Stimulated activated CD8-positive, alpha-beta memory T cell treated with anti-CD3 and anti-CD28 coated beads, Interleukin-4, amount 100 ng/mL, for 24 hours (primary cell): Measurements from ENCODE around the gene PCDHA4.
"Not testable (repeated sequence)": the region's sequence is repeated elsewhere in the genome, so short reads cannot be mapped to it uniquely, and the experiment has no call there.

Experiments
- DNase-seq: peaks from one replicate; pipeline ENCODE4 v3.0.0-alpha.2; 2020; ENCODE audit warnings: low read depth

Gene PCDHA4

DNA sequence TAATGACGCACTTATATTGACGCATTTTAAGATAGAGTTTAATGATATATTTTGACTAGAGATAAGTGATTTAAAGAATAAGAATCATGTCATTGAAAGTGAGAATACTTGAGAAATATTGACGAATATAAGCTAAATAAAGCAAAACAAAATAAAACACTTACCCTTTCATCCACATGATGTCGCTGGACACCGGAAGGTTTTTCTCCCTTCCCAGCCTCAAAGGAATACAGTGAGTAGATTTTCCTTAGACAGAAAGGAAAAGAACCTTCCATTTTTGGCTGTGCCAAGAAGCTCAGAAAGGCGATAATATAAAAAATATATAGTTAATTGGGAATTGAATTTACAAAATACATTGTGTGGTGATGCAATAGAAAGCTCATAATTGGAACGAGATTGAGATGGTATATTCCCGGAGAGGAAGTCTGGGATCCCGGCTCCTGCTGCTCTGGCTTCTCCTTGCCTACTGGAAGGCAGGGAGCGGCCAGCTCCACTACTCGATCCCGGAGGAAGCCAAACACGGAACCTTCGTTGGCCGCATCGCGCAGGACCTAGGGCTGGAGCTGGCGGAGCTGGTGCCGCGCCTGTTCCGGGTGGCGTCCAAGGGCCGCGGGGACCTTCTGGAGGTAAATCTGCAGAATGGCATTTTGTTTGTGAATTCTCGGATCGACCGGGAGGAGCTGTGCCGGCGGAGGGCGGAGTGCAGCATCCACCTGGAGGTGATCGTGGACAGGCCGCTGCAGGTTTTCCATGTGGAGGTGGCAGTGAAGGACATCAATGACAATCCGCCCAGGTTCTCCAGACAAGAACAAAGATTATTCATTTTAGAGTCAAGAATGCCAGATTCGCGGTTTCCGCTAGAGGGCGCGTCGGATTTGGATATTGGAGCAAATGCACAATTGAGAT, 14.8 kb downstream of the PCDHA4 start, which contains the start of gene PCDHA5:
PCDHA5 (plus strand) TSS at position 239 of the 906 bp plus-strand sequence.
- no peak for DNase-seq

DNA sequence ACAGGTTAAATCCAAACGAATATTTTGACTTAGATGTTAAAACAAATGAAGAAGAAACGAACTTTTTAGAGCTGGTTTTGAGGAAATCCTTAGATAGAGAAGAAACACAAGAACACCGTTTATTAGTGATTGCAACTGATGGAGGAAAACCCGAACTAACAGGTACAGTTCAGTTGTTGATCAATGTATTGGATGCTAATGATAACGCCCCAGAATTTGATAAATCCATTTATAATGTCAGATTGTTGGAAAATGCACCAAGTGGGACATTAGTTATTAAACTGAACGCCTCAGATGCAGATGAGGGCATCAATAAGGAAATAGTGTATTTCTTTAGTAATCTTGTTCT, 15.4 kb downstream of the PCDHA4 start:
- DNase-seq, result no peak

DNA sequence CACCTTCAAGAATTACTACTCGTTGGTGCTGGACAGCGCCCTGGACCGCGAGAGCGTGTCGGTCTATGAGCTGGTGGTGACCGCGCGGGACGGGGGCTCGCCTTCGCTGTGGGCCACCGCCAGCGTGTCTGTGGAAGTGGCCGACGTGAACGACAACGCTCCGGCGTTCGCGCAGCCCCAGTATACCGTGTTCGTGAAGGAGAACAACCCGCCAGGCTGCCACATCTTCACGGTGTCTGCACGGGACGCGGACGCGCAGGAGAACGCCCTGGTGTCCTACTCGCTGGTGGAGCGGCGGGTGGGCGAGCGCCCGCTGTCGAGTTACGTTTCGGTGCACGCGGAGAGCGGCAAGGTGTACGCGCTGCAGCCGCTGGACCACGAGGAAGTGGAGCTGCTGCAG, 16.1 kb downstream of the PCDHA4 start:
- DNase-seq, result not testable (repeated sequence)

DNA sequence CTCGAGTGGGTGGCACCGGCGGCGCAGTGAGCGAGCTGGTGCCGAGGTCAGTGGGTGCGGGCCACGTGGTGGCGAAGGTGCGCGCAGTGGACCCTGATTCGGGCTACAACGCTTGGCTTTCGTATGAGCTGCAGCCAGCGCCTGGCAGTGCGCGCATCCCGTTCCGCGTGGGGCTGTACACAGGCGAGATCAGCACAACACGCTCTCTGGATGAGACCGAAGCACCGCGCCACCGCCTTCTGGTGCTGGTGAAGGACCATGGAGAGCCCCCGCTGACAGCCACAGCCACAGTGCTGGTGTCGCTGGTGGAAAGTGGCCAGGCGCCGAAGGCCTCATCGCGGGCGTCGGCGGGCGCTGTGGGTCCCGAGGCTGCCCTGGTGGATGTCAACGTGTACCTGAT, 16.6 kb downstream of the PCDHA4 start:
- DNase-seq, result no peak

GRCh38 chr5:140827704-140828361, 21.0 kb downstream of the PCDHA4 start, which contains the start of gene PCDHA6:
Gene PCDHA6 (plus strand): TSS chr5:140827960. CDS start chr5:140828092, 132 bp downstream.
- no peak for DNase-seq

GRCh38 chr5:140828362-140828737, 21.5 kb downstream of the PCDHA4 start:
- DNase-seq, result no peak

- not testable (repeated sequence) for DNase-seq
Observed at GRCh38 chr5:140829511-140830501, 22.9 kb downstream of the PCDHA4 start.

GRCh38 chr5:140833993-140834392, 27.1 kb downstream of the PCDHA4 start, which contains the start of gene PCDHA7:
Gene PCDHA7 (plus strand): TSS chr5:140834269. CDS start chr5:140834384, 115 bp downstream.
- DNase-seq, result no peak

- DNase-seq, result not testable (repeated sequence)
Observed at GRCh38 chr5:140834439-140835008, 27.7 kb downstream of the PCDHA4 start.

GRCh38 chr5:140835622-140836510, 29.0 kb downstream of the PCDHA4 start:
- DNase-seq, result no peak

DNA sequence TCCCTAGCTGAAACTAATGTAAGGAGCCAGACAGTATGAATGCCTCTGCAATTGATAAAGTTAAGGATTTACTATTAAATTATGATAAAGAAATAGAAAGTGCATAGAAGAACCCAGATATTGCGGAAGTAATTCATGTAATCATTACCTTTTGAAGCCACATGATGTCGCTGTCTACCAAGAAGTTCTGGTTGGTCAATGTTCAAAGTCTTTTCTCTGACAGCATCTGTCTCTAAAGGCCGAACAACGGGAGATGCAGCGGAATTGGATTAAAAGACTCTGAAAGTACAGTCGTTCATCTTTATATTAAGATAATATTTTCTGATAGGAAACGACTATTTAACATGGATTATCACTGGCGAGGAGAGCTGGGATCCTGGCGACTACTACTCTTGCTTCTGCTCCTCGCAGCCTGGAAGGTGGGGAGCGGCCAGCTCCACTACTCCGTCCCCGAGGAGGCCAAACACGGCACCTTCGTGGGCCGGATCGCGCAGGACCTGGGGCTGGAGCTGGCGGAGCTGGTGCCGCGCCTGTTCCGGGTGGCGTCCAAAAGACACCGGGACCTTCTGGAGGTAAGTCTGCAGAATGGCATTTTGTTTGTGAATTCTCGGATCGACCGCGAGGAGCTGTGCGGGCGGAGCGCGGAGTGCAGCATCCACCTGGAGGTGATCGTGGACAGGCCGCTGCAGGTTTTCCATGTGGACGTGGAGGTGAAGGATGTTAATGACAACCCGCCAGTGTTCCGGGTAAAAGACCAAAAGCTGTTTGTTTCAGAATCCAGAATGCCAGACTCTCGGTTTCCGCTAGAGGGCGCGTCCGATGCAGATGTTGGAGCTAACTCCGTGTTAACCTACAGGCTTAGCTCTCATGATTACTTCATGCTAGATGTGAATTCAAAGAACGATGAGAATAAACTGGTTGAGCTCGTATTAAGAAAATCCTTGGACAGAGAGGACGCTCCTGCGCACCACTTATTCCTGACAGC, 34.4 kb downstream of the PCDHA4 start, which contains the start of gene PCDHA8:
PCDHA8 (plus strand) TSS at position 210 of the 985 bp plus-strand sequence; CDS start at position 345, 135 bp downstream.
- no peak for DNase-seq

GRCh38 chr5:140842798-140843733, 36.2 kb downstream of the PCDHA4 start:
- DNase-seq, result no peak

DNA sequence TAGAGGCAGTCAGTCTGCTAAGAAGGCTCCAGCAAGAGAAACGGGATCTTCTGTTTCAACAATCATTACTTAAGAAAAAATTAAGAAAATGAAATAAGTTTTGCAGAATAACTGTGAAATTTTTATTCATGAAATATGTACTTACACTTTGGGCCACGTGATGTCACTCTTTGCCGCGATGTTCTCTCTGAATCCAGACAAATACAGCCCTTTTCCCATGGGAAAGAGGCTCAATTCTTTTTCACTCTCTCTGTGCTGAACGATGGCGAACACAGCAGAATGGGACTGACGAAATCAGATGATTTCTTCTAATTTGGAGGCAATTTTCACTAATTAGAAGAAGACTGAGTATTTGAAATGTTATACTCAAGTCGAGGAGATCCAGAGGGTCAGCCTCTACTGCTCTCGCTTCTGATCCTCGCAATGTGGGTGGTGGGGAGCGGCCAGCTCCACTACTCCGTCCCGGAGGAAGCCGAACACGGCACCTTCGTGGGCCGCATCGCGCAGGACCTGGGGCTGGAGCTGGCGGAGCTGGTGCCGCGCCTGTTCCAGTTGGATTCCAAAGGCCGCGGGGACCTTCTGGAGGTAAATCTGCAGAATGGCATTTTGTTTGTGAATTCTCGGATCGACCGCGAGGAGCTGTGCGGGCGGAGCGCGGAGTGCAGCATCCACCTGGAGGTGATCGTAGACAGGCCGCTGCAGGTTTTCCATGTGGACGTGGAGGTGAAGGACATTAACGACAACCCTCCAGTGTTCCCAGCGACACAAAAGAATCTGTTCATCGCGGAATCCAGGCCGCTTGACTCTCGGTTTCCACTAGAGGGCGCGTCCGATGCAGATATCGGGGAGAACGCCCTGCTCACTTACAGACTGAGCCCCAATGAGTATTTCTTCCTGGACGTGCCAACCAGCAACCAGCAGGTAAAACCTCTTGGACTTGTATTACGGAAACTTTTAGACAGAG, 41.6 kb downstream of the PCDHA4 start, which contains the start of gene PCDHA9:
PCDHA9 (plus strand) TSS at position 244 of the 964 bp plus-strand sequence; CDS start at position 358, 114 bp downstream.
- not testable (repeated sequence) for DNase-seq

- DNase-seq, result not testable (repeated sequence)
Observed at GRCh38 chr5:140849831-140850634, 43.2 kb downstream of the PCDHA4 start.
